ENCODE data around the gene DIAPH1.

DNA sequence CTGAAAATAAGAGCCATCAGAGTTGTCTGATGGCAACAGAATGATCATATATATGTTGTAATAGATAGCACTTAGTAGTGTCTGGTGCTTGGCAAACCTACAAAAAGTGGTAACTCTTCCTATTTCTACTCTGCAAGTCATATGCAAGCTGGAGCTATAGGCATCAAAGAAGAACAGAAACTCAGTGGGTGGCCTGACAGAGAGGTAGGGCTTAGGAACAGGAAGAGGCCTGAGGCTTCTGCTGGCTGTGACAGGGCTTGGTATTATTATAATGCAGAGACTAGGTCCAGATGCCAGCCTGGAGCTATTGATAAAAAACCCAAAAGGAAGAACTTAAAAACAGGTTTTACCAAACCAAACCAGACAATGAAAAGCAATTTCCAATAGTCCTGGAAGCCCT is 4.4 kb upstream of the DIAPH1 start:
- TF ChIP-seq POLR2A (IDR thresholded peaks at IDR 0.05; ENCODE audit: low read length) (no peak), GATA1 (IDR thresholded peaks at IDR 0.05; ENCODE audit: low read depth, low read length) (no peak)

All from erythroblast (primary cell).